Stimulated activated CD8-positive, alpha-beta memory T cell treated with anti-CD3 and anti-CD28 coated beads, Interleukin-7, amount 100 ng/mL, for 4 hours (primary cell): ENCODE data around the gene CAMSAP1.

Experiments used
- DNase-seq, 2 donors: peaks; one replicate each; pipeline ENCODE4 v3.0.0-alpha.2; 2020; ENCODE audit warnings: low read depth in 2 of 2

The CAMSAP1 gene

DNA sequence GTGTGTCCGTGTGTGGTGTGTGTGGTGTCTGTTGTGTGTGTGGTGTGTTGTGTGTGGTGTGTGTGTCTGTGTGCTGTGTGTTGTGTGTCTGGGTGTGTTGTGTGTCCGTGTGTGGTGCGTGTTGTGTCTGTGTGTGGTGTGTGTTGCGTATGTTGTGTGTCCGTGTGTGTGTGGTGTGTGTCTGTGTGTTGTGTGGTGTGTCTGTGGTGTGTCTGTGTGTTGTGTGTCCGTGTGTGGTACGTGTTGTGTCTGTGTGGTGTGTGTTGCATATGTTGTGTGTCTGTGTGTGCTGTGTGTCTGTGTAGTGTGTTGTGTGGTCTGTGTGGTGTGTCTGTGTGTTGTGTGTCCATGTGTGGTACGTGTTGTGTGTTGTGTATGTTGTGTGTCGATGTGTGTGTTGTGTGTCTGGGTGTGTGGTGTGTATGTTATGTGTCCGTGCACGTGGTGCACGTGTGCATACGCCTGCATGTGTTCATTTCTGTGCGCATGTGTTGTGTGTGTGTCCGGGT is 133.1 kb downstream of the CAMSAP1 start:
- DNase-seq, result no peak

- DNase-seq, result no peak
These were observed 133.7 kb downstream of the CAMSAP1 start for GRCh38 chr9:135773530-135774238.

DNA sequence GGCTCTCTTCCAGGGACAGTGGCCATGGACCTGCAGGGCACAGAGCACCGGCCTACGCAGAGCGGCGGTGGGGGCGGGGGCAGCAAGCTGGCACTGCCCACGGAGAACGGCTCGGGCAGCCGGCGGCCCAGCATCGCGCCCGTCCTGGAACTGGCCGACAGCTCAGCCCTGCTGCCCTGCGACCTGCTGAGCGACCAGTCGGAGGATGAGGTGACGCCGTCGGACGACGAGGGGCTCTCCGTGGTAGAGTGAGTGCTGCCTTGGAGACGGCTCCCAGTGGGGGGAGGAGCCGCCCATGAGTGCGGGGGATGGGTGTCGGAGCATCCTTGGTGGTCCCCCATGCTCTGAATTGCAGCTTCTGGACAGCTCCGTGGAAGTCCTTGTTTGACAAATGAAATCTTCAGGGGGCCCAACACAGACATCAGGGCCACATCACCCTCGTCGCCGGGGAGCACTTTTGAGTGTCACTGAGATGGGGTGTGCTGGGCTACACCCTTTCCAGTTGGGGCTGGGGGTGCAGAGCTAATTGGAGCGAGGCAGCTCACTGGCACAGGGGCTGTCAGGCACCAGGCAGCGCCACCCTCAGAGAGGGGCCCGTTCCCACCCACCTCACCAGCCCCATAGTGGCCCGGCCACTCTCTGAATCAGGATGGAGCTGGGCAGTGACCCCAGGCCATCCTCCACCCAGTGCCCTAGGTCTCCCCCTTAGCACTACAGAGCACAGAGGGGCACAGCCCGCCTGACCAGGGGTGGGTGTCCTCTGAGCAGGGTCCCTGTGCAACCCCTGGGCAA is 134.4 kb downstream of the CAMSAP1 start:
- DNase-seq, result no peak

- DNase-seq, result no peak
These were observed 135.2 kb downstream of the CAMSAP1 start for GRCh38 chr9:135772056-135772646.

GRCh38 chr9:135771401-135772051 is 135.8 kb downstream of the CAMSAP1 start:
- DNase-seq, result no peak

DNA sequence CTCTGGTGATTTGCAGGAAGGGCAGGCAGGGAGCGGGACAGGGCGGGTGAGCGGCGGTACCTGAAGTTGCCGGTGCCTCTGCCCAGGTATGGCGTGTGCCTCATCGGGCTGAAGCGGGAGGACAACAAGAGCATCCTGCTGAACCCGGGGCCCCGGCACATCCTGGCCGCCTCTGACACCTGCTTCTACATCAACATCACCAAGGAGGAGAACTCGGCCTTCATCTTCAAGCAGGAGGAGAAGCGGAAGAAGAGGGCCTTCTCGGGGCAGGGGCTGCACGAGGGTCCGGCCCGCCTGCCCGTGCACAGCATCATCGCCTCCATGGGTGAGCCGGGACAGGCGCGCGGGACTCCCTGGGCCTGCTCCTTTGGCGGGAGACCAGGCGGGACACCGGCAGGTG is 136.6 kb downstream of the CAMSAP1 start:
- no peak for DNase-seq

DNA sequence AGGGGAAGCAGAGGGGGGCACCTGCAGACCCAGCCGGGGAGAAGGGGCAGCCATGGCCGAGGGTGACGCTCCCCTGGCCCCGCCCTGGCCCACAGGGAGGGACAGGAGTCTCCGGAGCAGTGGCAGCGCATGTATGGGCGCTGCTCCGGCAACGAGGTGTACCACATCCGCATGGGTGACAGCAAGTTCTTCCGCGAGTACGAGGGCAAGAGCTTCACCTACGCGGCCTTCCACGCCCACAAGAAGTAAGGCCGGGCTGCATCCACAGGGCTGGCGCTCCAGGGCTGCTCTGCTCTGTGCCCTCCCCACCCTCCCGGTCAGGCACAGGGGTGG is 137.2 kb downstream of the CAMSAP1 start:
- no peak for DNase-seq

- no peak for DNase-seq
These were observed 137.7 kb downstream of the CAMSAP1 start for GRCh38 chr9:135769489-135770202.

GRCh38 chr9:135768516-135769218 is 138.7 kb downstream of the CAMSAP1 start:
- DNase-seq, result no peak

DNA sequence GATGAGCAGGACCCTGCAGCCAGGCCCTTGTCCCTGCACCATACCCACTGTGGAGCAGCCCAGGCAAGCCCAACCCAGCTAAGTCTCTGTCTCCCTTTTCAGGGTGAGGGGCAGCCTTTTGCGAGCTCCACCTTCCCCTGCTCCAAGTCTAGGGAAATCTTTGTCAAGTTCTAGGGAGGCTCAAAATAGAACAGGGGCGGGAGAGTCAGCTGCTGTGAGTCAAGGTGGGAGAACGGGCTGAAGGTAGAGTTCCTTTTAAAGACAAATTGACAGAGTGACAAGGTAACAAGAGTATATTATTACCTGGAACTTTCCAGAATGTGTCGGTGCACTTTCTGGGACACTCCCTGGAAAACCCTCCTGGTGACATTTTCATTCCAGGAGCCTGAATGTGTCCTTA is 140.6 kb downstream of the CAMSAP1 start:
- DNase-seq, result no peak

- no peak for DNase-seq
These were observed 141.1 kb downstream of the CAMSAP1 start for GRCh38 chr9:135766251-135766650.

DNA sequence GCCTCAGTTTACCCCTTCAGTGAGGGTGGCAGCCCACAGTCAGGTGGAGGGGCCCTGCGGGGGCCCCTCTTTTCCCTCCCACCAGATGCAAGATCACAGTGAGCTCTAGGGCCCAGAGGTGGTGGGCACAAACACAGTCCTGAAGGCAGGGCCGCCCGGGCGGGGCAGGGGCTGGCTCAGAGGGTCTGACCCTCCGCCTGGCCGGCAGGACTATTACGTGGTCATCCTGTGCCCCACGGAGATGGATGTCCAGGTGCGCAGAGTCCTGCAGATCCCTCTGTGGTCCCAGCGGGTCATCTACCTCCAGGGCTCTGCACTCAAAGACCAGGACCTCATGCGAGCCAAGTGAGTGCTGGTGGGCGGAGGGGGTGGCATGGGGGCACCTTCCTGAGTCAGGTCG is 141.9 kb downstream of the CAMSAP1 start:
- DNase-seq, result no peak

- DNase-seq, result no peak
These were observed 142.6 kb downstream of the CAMSAP1 start for GRCh38 chr9:135764731-135765130.

DNA sequence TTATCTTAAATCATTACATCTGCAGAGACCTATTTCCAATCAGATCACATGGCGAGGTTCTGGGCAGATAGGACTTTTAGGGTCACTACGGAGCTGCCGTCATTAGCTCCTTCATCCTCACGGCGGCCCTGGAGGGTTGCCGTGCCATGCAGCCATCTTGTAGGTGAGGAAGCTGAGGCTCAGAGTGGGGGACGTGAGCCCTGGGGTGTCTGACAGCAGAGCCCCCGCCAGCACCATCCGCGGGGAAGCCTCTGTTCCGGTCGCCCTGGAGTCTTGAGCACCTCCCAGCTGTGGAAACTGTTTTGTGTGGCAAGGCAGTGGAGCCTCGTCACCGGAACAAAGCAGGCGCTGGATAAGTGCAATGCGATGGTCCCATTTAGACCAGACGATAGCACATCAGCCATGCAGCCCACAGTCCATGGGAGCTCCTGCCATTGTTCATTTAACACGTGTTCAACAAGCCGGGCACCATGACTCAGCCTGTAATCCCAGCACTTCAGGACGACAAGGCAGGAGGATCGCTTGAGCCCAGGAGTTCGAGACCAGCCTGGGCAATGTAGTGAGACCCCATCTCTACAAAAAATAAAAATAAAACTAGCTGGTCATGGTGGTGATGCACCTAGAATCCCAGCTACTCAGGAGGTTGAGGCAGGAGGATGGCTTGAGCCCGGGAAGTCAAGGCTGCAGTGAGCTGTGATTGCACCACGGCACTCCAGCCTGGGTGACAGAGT is 143.5 kb downstream of the CAMSAP1 start:
- DNase-seq, result no peak

- no peak for DNase-seq
These were observed 144.4 kb downstream of the CAMSAP1 start for GRCh38 chr9:135762921-135763320.

GRCh38 chr9:135761845-135762168 is 145.5 kb downstream of the CAMSAP1 start:
- no peak for DNase-seq

DNA sequence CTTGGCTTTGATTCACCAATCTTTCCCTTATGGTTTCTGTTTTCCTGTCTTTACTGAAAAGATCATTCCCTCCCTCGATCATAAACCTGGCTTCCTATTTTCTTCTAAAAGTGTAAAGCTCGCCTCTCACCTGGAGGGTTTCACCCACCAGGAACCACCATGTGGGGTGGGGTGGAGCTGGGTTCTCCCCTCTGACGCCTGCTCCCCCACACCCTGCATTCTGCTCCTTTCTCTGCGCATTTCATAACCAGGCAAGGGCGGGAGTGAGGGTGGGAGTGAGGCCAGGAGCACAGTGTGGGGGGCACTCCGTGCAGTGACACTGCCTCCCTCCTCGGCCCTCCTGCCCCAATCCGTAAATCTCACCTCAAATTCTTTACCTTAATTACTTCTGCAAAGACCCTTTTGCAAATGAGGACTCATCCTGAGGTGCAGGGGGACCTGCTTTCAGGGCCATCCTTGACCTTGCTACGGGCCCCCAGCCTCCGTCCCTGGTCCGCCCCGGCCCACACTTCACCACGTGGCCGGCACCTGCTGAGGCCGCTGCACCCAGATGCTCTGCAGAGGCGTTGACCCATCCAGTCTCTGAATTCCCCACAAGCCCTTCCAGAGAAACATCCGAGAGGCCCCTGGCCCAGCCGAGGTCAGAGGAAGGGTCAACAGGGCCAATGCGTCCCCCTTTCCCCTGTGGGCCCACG is 146.0 kb downstream of the CAMSAP1 start:
- no peak for DNase-seq

DNA sequence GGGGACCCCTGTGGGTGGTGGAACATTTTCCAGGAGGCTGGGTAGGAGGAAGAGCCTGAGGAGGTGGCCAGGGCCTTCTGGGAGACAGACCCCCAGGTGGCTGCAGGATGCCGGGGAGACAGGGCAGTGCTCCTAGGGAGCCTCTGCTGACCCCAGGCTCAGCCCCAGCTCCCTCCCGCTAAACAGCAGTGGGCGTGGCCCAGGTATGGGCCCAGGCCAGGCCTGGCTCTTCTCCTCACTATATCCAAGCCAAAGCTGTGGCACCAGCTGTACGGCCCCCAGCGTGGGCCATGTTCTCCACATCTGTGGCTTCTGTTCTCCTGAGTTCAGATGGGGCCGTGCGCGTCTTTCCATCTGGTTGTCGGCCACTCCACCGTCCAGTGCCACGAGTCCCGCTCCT is 146.9 kb downstream of the CAMSAP1 start:
- no peak for DNase-seq

GRCh38 chr9:135759676-135760300 is 147.6 kb downstream of the CAMSAP1 start:
- no peak for DNase-seq
